Measurements from ENCODE around the gene TMEM131. TPM values are rescaled to one million over a fixed set of nuclear protein-coding genes. Genes with fewer than 3 reads are reported as not detected.

Gene TMEM131
- total RNA-seq, 1 donor: 45.1 TPM

- peak overlapping the region; percentile 88 for H3K4me3 ChIP-seq (ENCODE audit: low read depth, low read length)
- no peak for DNase-seq (ENCODE audit: low read depth)
Measured at GRCh38 chr2:97992836-97993825, 2.6 kb downstream of the TMEM131 start.

GRCh38 chr2:97991081-97991856 is 4.5 kb downstream of the TMEM131 start:
- TF ChIP-seq CTCF (IDR thresholded peaks at IDR 0.05; ENCODE audit: insufficient read depth, low read length): no peak
- no peak overlapping the region for H3K4me3 ChIP-seq (ENCODE audit: low read depth, low read length)
- no peak for DNase-seq (ENCODE audit: low read depth)

More at GRCh38 chr2:97992836-97993825, 2.6 kb downstream of the TMEM131 start:
- TF ChIP-seq CTCF (IDR thresholded peaks at IDR 0.05; ENCODE audit: insufficient read depth, low read length): no peak

GRCh38 chr2:97988722-97989121 is 7.0 kb downstream of the TMEM131 start:
- DNase-seq (ENCODE audit: low read depth): no peak
- no peak overlapping the region for H3K4me3 ChIP-seq (ENCODE audit: low read depth, low read length)
- TF ChIP-seq CTCF (IDR thresholded peaks at IDR 0.05; ENCODE audit: insufficient read depth, low read length): no peak

GRCh38 chr2:97985998-97986397 is 9.8 kb downstream of the TMEM131 start:
- DNase-seq (ENCODE audit: low read depth): no peak
- H3K4me3 ChIP-seq (ENCODE audit: low read depth, low read length): no peak overlapping the region
- TF ChIP-seq CTCF (IDR thresholded peaks at IDR 0.05; ENCODE audit: insufficient read depth, low read length): no peak

GRCh38 chr2:97983698-97984097 is 12.1 kb downstream of the TMEM131 start:
- TF ChIP-seq CTCF (IDR thresholded peaks at IDR 0.05; ENCODE audit: insufficient read depth, low read length): no peak
- no peak for DNase-seq (ENCODE audit: low read depth)
- no peak overlapping the region for H3K4me3 ChIP-seq (ENCODE audit: low read depth, low read length)

- DNase-seq (ENCODE audit: low read depth): no peak
- no peak for TF ChIP-seq CTCF (IDR thresholded peaks at IDR 0.05; ENCODE audit: insufficient read depth, low read length)
- H3K4me3 ChIP-seq (ENCODE audit: low read depth, low read length): no peak overlapping the region
Measured at GRCh38 chr2:97983134-97983533, 12.6 kb downstream of the TMEM131 start.
